ENCODE data around the gene SH2D1B. TPM values are rescaled to one million over a fixed set of nuclear protein-coding genes. Genes with fewer than 3 reads are reported as not detected.

The SH2D1B gene
- not detected in 2 replicates for total RNA-seq (2013; cell fraction: nucleolus; rRNA removed)
- total RNA-seq (2014; rRNA removed) (not detected in 2 replicates), total RNA-seq (2014; rRNA removed; fragmentation: Illumina TruSeq; extraction: Trizol) (not detected in 2 replicates), total RNA-seq (2021) (not detected in 2 replicates), polyA plus RNA-seq (2011; rRNA removed) (0.18 and 0.20 TPM in 2 replicates), polyA plus RNA-seq (2014; fragmentation: Illumina TruSeq; extraction: Trizol) (0.08 TPM in 1 of 2 replicates, not detected in the other), polyA plus RNA-seq (2014; fragmentation: Nextera tagmentation; extraction: Ambion mirVana) (not detected), polyA plus RNA-seq (2014; rRNA removed) (not detected in 2 replicates), polyA plus RNA-seq (2016; fragmentation: Nextera tagmentation; extraction: Ambion mirVana) (not detected), polyA minus RNA-seq (2011; rRNA and poly(A)+ RNA removed) (not detected in 2 replicates), Bru-seq, nascent RNA (not detected), BruChase-seq, experiment 1, labeled RNA remaining after a 6-hour chase (not detected), BruChase-seq, experiment 2, labeled RNA remaining after a 2-hour chase (not detected)
- not detected for polyA plus RNA-seq (2011; ENCODE audit: low read depth)
- polyA plus RNA-seq (2011; cell fraction: cytosol; rRNA removed), result 0.08 and 0.16 TPM in 2 replicates
- polyA plus RNA-seq (2011; cell fraction: nucleus; rRNA removed), result 0.28 and 0.33 TPM in 2 replicates
- not detected in 2 replicates for polyA plus RNA-seq (2012)
- not detected in 2 replicates for polyA minus RNA-seq (2011; cell fraction: cytosol; rRNA and poly(A)+ RNA removed)
- polyA minus RNA-seq (2011; cell fraction: nucleus; rRNA and poly(A)+ RNA removed), result not detected in 2 replicates
- long read RNA-seq, experiment 1, result 0 reads
- long read RNA-seq, experiment 2, partial matches to known transcripts, result 0 of 2 reads
- long read RNA-seq, experiment 2, other reads (novel, unspliced or antisense), result 0 of 2 reads

DNA sequence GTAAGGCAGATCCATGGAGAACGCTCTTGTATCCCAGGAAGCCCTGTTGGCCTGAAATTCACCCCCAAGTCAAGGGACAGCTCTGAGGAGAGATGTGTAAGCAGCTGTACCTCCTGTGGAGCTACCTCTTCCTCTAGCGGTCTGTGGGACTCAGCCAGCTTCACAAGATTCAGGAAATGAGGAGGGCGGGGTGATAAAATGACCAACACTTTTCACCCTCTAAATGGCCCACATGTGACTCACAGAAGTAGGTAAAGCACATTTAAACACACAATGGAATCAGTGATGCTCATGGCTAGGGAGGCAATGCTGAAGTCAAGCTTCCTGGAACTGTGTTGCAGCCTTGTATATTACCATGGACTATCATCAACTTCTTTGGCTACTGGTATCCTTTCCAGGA, at the start of gene SH2D1B:
TSS of gene SH2D1B (minus strand) at position 135 of the 400 bp plus-strand sequence. CDS start at position 15, 120 bp downstream.
- FAIRE-seq (no peak), ATAC-seq (no peak), DNase-seq (ENCODE audit: low read depth, low spot score) (no peak)
- no peaks in the 10 kb centered on the region for H4K20me1 ChIP-seq (ENCODE audit: control insufficient read depth, insufficient read depth)
- intact Hi-C loops (cut with micrococcal nuclease; ENCODE audit: unreplicated experiment) (no loop called here), in situ Hi-C loops (cut with MboI) (no loop called here)
- H3K79me2 ChIP-seq (ENCODE audit: control insufficient read depth, insufficient read depth, low read length), result no peaks in the 10 kb centered on the region
- H3K27ac ChIP-seq (ENCODE audit: control insufficient read depth, insufficient read depth), result no peak within 1 kb of the TSS
- no peak within 1 kb of the TSS for H2AFZ ChIP-seq (ENCODE audit: control insufficient read depth, low read depth, low read length)
- SMC1A ChIA-PET (ENCODE audit: uncharacterized antibody, unreplicated experiment), result no interaction called here
- no peaks in the 10 kb centered on the region; a peak in 2 of 4 replicates for H3K27me3 ChIP-seq (replicated peaks in 1 of 2; ENCODE audit: control insufficient read depth in 2 of 2, insufficient read depth in 2 of 2, low read length in 1 of 2)
- no peaks in the 10 kb centered on the region for H3K4me1 ChIP-seq (ENCODE audit: control insufficient read depth, insufficient read depth, low read length)
- BruUV-seq (replicated peaks), result no TSS peak
- H3K4me3 ChIP-seq, result no peak within 1 kb of the TSS
- H3K9ac ChIP-seq (ENCODE audit: control insufficient read depth, insufficient read depth, low read length), result no peak within 1 kb of the TSS
- no peaks in the 10 kb centered on the region for H3K36me3 ChIP-seq (ENCODE audit: control insufficient read depth in 2 of 2, insufficient read depth in 2 of 2, low read length in 1 of 2)
- RAD21 ChIA-PET (ENCODE audit: unreplicated experiment), result no interaction called here
- no peaks in the 10 kb centered on the region; the same call in 1 of the 3 replicates for H3K9me3 ChIP-seq (replicated peaks; ENCODE audit: control insufficient read depth, insufficient read depth, low read length)
- 16% methylated on average over 3 of the region's 3 CpGs for WGBS (ENCODE audit: insufficient coverage, insufficient replicate concordance, low lambda C conversion rate, missing lambda C conversion rate)
- CTCF ChIA-PET, result interaction anchor here (0.9 kb wide), 1 partner anchor 31 kb away, joined by 3 read pairs; no protein-coding TSS in a partner anchor
- H3K4me2 ChIP-seq (ENCODE audit: control insufficient read depth, insufficient read depth), result no peak within 1 kb of the TSS
- POLR2A ChIA-PET, result no interaction called here
- TF ChIP-seq CREB1 (IDR thresholded peaks at IDR 0.05; ENCODE audit: low read depth) (no peak), CBX5 (IDR thresholded peaks at IDR 0.05; ENCODE audit: low read depth) (no peak), YBX1 (IDR thresholded peaks at IDR 0.05) (no peak), SUPT20H (IDR thresholded peaks at IDR 0.05; ENCODE audit: borderline replicate concordance, control insufficient read depth, low read depth, low read length) (no peak), SPI1 (IDR thresholded peaks at IDR 0.05; ENCODE audit: borderline replicate concordance, insufficient read depth, low read depth, low read length) (no peak), MEF2B (IDR thresholded peaks at IDR 0.05; ENCODE audit: partially characterized antibody, poor library complexity, severe bottlenecking) (no peak), PAX8 (IDR thresholded peaks at IDR 0.05) (no peak), BHLHE40 (IDR thresholded peaks at IDR 0.05; ENCODE audit: borderline replicate concordance in 1 of 2, low read depth in 2 of 2, low read length in 1 of 2) (no peak), ZBTB40 (IDR thresholded peaks at IDR 0.05; ENCODE audit: borderline replicate concordance) (no peak), IRF5 (IDR thresholded peaks at IDR 0.05; ENCODE audit: borderline replicate concordance) (no peak), CEBPZ (IDR thresholded peaks at IDR 0.05; ENCODE audit: low read depth, low read length) (no peak)
